ENCODE data around the gene KLF7. TPM values are rescaled to one million over a fixed set of nuclear protein-coding genes. Genes with fewer than 3 reads are reported as not detected.

Gene KLF7
- total RNA-seq, 6 experiments from 2014 or later: 3.3 to 14.2 (median 10.2) TPM

- 77% methylated on average over 9 of the region's 9 CpGs for WGBS (ENCODE audit: insufficient coverage, low coverage, low lambda C conversion rate, missing lambda C conversion rate)
- intact Hi-C loops (cut with DNase I): no loop called here
- Histone ChIP-seq H3K4me1 (no peaks in the 10 kb centered on the region), H3K4me3 (no peak overlapping the region), H3K36me3 (no peaks in the 10 kb centered on the region), H3K27ac (no peak overlapping the region), H3K9me3 (no peaks in the 10 kb centered on the region), H3K27me3 (no peaks in the 10 kb centered on the region)
- no peak for ATAC-seq
- TF ChIP-seq POLR2A (IDR thresholded peaks at IDR 0.05) (no peak), CTCF (IDR thresholded peaks at IDR 0.05) (no peak)
- no peak for DNase-seq
These were observed 123.8 kb downstream of the KLF7 start for GRCh38 chr2:207041786-207042554.

GRCh38 chr2:207041279-207041678, 124.5 kb downstream of the KLF7 start:
- Histone ChIP-seq H3K4me1 (no peaks in the 10 kb centered on the region), H3K36me3 (no peaks in the 10 kb centered on the region), H3K27ac (no peak overlapping the region), H3K4me3 (no peak overlapping the region), H3K9me3 (no peaks in the 10 kb centered on the region), H3K27me3 (no peaks in the 10 kb centered on the region)
- whole genome bisulfite sequencing (ENCODE audit: insufficient coverage, low coverage, low lambda C conversion rate, missing lambda C conversion rate): 71% methylated on average over 8 of the region's 10 CpGs
- intact Hi-C loops (cut with DNase I): no loop called here
- TF ChIP-seq POLR2A (IDR thresholded peaks at IDR 0.05) (no peak), CTCF (IDR thresholded peaks at IDR 0.05) (no peak)
- DNase-seq: no peak
- no peak for ATAC-seq

- Histone ChIP-seq H3K4me3 (no peak overlapping the region), H3K9me3 (no peaks in the 10 kb centered on the region), H3K36me3 (no peaks in the 10 kb centered on the region), H3K4me1 (no peaks in the 10 kb centered on the region), H3K27ac (no peak overlapping the region), H3K27me3 (no peaks in the 10 kb centered on the region)
- DNase-seq: no peak
- TF ChIP-seq CTCF (IDR thresholded peaks at IDR 0.05) (no peak), POLR2A (IDR thresholded peaks at IDR 0.05) (no peak)
- intact Hi-C loops (cut with DNase I): no loop called here
- WGBS (ENCODE audit: insufficient coverage, low coverage, low lambda C conversion rate, missing lambda C conversion rate): 47% methylated on average over 8 of the region's 9 CpGs
- ATAC-seq: no peak
These were observed 125.1 kb downstream of the KLF7 start for GRCh38 chr2:207040696-207041095.

- Histone ChIP-seq H3K9me3 (no peaks in the 10 kb centered on the region), H3K4me1 (no peaks in the 10 kb centered on the region), H3K27ac (no peak overlapping the region), H3K27me3 (no peaks in the 10 kb centered on the region), H3K4me3 (no peak overlapping the region), H3K36me3 (no peaks in the 10 kb centered on the region)
- ATAC-seq (no peak), DNase-seq (no peak)
- intact Hi-C loops (cut with DNase I): no loop called here
- TF ChIP-seq POLR2A (IDR thresholded peaks at IDR 0.05): no peak
- no peak for TF ChIP-seq CTCF (IDR thresholded peaks at IDR 0.05)
- 60% methylated on average over 2 of the region's 4 CpGs for WGBS (ENCODE audit: insufficient coverage, low coverage, low lambda C conversion rate, missing lambda C conversion rate)
These were observed 126.5 kb downstream of the KLF7 start for GRCh38 chr2:207039225-207039624.

All from right lobe of liver (tissue), 6 donors.